Measurements from ENCODE around the gene MPHOSPH8.
"Not testable (repeated sequence)": the region's sequence is repeated elsewhere in the genome, so short reads cannot be mapped to it uniquely, and the experiment has no call there.

MPHOSPH8 gene

DNA sequence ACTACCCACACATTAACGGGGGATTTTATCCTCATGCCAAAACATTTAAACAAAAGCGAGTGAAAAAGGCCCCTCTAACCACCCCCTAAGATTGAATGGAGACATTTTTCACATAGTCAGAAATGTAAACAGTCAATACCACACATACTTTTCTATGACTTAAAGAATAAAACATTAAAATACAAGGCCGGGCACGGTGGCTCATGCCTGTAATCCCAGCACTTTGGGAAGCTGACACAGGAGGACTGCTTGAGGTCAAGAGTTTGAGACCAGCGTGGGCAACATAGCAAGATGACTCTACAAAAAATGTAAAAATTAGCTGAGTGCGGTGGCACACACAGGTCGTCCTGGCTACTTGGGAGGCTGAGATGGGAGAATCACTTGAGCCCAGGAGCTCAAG is 47.3 kb downstream of the MPHOSPH8 start:
- peaks cover 6% of the 10 kb centered on the region for H3K36me3 ChIP-seq (ENCODE audit: control insufficient read depth, insufficient read depth, low read length)
- H3K27ac ChIP-seq (ENCODE audit: insufficient read depth, low read depth, low read length, poor library complexity, severe bottlenecking) = no peak overlapping the region
- WGBS, 2 experiments = 91 to 94% methylated on average over 7 of the region's 7 CpGs
- no peaks in the 10 kb centered on the region for H3K9me3 ChIP-seq (ENCODE audit: control insufficient read depth, low read length)
- no peak overlapping the region for H3K4me3 ChIP-seq (ENCODE audit: insufficient read depth, low read depth, low read length)
- no peaks in the 10 kb centered on the region for H3K27me3 ChIP-seq (ENCODE audit: control insufficient read depth, insufficient read depth, low read length, poor library complexity, severe bottlenecking)
- H3K4me1 ChIP-seq (ENCODE audit: control insufficient read depth, insufficient read depth, low read length) = no peaks in the 10 kb centered on the region

DNA sequence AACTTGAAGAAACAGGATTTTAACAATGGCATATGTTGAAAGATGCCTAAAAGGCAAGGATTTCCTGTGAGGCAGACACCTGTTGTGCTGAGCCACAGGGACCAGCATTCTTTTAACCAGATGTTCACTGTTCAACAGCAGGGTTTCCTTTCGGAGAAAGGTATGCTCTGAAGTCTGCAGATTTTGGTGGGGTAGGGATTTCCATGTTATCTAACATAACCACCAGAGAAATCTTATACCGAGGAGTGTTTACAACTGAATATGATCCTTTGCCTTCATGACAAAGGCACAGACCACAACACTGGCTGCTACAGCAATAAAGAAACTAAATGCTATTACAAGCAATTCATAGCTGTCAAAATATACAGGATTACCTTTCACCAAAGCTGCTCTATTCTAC is 48.1 kb downstream of the MPHOSPH8 start:
- H3K36me3 ChIP-seq (ENCODE audit: control insufficient read depth, insufficient read depth, low read length) = peaks cover 6% of the 10 kb centered on the region
- no peaks in the 10 kb centered on the region for H3K9me3 ChIP-seq (ENCODE audit: control insufficient read depth, low read length)
- H3K27me3 ChIP-seq (ENCODE audit: control insufficient read depth, insufficient read depth, low read length, poor library complexity, severe bottlenecking) = no peaks in the 10 kb centered on the region
- H3K27ac ChIP-seq (ENCODE audit: insufficient read depth, low read depth, low read length, poor library complexity, severe bottlenecking) = no peak overlapping the region
- 37 to 67% methylated on average over 1 to 2 of the region's 2 CpGs for WGBS, 2 experiments
- no peaks in the 10 kb centered on the region for H3K4me1 ChIP-seq (ENCODE audit: control insufficient read depth, insufficient read depth, low read length)
- no peak overlapping the region for H3K4me3 ChIP-seq (ENCODE audit: insufficient read depth, low read depth, low read length)

GRCh38 chr13:19685034-19685433 is 51.6 kb downstream of the MPHOSPH8 start:
- Histone ChIP-seq H3K27me3 (ENCODE audit: control insufficient read depth, insufficient read depth, low read length, poor library complexity, severe bottlenecking) (no peaks in the 10 kb centered on the region), H3K4me1 (ENCODE audit: control insufficient read depth, insufficient read depth, low read length) (no peaks in the 10 kb centered on the region), H3K27ac (ENCODE audit: insufficient read depth, low read depth, low read length, poor library complexity, severe bottlenecking) (no peak overlapping the region), H3K9me3 (ENCODE audit: control insufficient read depth, low read length) (no peaks in the 10 kb centered on the region), H3K4me3 (ENCODE audit: insufficient read depth, low read depth, low read length) (no peak overlapping the region), H3K36me3 (ENCODE audit: control insufficient read depth, insufficient read depth, low read length) (no peaks in the 10 kb centered on the region)
- 92 to 94% methylated on average over 4 of the region's 5 CpGs for WGBS, 2 experiments

GRCh38 chr13:19685437-19685836 is 52.0 kb downstream of the MPHOSPH8 start:
- no peak overlapping the region for H3K27ac ChIP-seq (ENCODE audit: insufficient read depth, low read depth, low read length, poor library complexity, severe bottlenecking)
- H3K9me3 ChIP-seq (ENCODE audit: control insufficient read depth, low read length) = no peaks in the 10 kb centered on the region
- no peak overlapping the region for H3K4me3 ChIP-seq (ENCODE audit: insufficient read depth, low read depth, low read length)

DNA sequence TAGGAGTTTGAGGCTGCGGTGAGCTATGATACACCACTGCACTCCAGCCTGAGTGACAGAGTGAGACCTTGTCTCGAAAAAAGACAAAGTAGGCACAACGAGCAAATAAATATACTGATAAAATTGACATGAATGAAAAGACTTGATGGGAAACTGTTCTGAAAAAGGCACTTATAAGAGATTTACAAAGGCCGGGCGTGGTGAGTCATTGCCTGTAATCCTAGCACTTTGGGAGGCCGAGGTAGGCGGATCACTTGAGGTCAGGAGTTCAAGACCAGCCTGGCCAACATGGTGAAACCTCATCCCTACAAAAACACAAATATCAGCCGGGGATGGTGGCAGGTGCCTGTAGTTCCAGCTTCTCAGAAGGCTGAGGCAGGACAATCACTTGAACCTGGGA is 58.0 kb downstream of the MPHOSPH8 start:
- not testable (repeated sequence) for H3K4me1 ChIP-seq (ENCODE audit: control insufficient read depth, insufficient read depth, low read length); H3K4me3 ChIP-seq (ENCODE audit: insufficient read depth, low read depth, low read length); H3K27ac ChIP-seq (ENCODE audit: insufficient read depth, low read depth, low read length, poor library complexity, severe bottlenecking); H3K9me3 ChIP-seq (ENCODE audit: control insufficient read depth, low read length); H3K36me3 ChIP-seq (ENCODE audit: control insufficient read depth, insufficient read depth, low read length); H3K27me3 ChIP-seq (ENCODE audit: control insufficient read depth, insufficient read depth, low read length, poor library complexity, severe bottlenecking)
- WGBS, 2 experiments = 91% methylated on average over 8 of the region's 8 CpGs

More at GRCh38 chr13:19685437-19685836, 52.0 kb downstream of the MPHOSPH8 start:
- Histone ChIP-seq H3K4me1 (ENCODE audit: control insufficient read depth, insufficient read depth, low read length) (no peaks in the 10 kb centered on the region), H3K27me3 (ENCODE audit: control insufficient read depth, insufficient read depth, low read length, poor library complexity, severe bottlenecking) (no peaks in the 10 kb centered on the region), H3K36me3 (ENCODE audit: control insufficient read depth, insufficient read depth, low read length) (no peaks in the 10 kb centered on the region)

- no peaks in the 10 kb centered on the region for H3K36me3 ChIP-seq (ENCODE audit: control insufficient read depth, insufficient read depth, low read length)
- H3K27me3 ChIP-seq (ENCODE audit: control insufficient read depth, insufficient read depth, low read length, poor library complexity, severe bottlenecking) = no peaks in the 10 kb centered on the region
- WGBS, 2 experiments = 57 to 80% methylated on average over 1 of the region's 1 CpG
- H3K4me3 ChIP-seq (ENCODE audit: insufficient read depth, low read depth, low read length) = no peak overlapping the region
- no peak overlapping the region for H3K27ac ChIP-seq (ENCODE audit: insufficient read depth, low read depth, low read length, poor library complexity, severe bottlenecking)
- H3K4me1 ChIP-seq (ENCODE audit: control insufficient read depth, insufficient read depth, low read length) = no peaks in the 10 kb centered on the region
- no peaks in the 10 kb centered on the region for H3K9me3 ChIP-seq (ENCODE audit: control insufficient read depth, low read length)
Measured at GRCh38 chr13:19695428-19695827, 62.0 kb downstream of the MPHOSPH8 start.

GRCh38 chr13:19695829-19696228 is 62.4 kb downstream of the MPHOSPH8 start:
- Histone ChIP-seq H3K4me3 (ENCODE audit: insufficient read depth, low read depth, low read length) (no peak overlapping the region), H3K27me3 (ENCODE audit: control insufficient read depth, insufficient read depth, low read length, poor library complexity, severe bottlenecking) (no peaks in the 10 kb centered on the region), H3K27ac (ENCODE audit: insufficient read depth, low read depth, low read length, poor library complexity, severe bottlenecking) (no peak overlapping the region), H3K36me3 (ENCODE audit: control insufficient read depth, insufficient read depth, low read length) (no peaks in the 10 kb centered on the region), H3K9me3 (ENCODE audit: control insufficient read depth, low read length) (no peaks in the 10 kb centered on the region), H3K4me1 (ENCODE audit: control insufficient read depth, insufficient read depth, low read length) (no peaks in the 10 kb centered on the region)
- 37 to 46% methylated on average over 3 of the region's 3 CpGs for WGBS, 2 experiments

DNA sequence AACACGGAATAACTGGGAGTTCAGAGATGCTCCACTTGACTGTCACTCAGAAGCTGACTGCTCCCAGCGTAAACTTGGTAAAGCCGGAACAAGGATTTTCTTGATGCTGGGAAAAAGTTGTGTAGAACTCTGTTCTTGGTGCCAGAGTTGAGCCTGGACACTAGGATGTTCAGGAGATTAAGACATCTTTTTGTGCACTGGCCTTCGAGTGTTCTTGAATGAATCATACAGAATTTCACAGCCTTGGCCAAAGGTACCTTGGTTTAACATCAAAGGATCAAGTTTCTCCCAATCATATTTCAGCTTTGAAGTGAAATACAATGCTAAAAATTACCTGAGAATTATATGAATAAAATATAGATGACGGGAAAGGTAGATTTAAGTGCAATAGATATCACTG is 67.5 kb downstream of the MPHOSPH8 start:
- 65 to 74% methylated on average over 1 to 2 of the region's 5 CpGs for WGBS, 2 experiments
- H3K27me3 ChIP-seq (ENCODE audit: control insufficient read depth, insufficient read depth, low read length, poor library complexity, severe bottlenecking); H3K36me3 ChIP-seq (ENCODE audit: control insufficient read depth, insufficient read depth, low read length); H3K4me3 ChIP-seq (ENCODE audit: insufficient read depth, low read depth, low read length); H3K27ac ChIP-seq (ENCODE audit: insufficient read depth, low read depth, low read length, poor library complexity, severe bottlenecking); H3K4me1 ChIP-seq (ENCODE audit: control insufficient read depth, insufficient read depth, low read length); H3K9me3 ChIP-seq (ENCODE audit: control insufficient read depth, low read length): not testable (repeated sequence)

DNA sequence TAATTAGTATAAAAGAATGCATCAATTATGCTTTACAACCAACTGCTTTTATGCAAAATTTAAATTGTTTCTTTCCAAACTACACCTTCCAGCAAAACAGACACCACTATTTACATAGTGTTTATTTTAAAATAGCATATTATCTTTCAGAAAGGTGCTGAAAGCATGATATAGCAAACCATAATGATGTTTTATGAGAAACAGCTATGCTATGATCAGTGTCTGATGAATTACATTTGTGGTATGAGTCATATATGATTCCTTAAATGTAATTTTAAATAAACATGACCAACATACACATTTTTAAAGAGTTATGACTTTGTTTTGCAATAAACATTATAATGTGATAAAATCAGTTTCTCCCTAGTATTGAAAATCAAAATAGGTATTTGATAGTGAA is 68.2 kb downstream of the MPHOSPH8 start:
- not testable (repeated sequence) for H3K4me1 ChIP-seq (ENCODE audit: control insufficient read depth, insufficient read depth, low read length); H3K36me3 ChIP-seq (ENCODE audit: control insufficient read depth, insufficient read depth, low read length); H3K4me3 ChIP-seq (ENCODE audit: insufficient read depth, low read depth, low read length); H3K9me3 ChIP-seq (ENCODE audit: control insufficient read depth, low read length); H3K27me3 ChIP-seq (ENCODE audit: control insufficient read depth, insufficient read depth, low read length, poor library complexity, severe bottlenecking); H3K27ac ChIP-seq (ENCODE audit: insufficient read depth, low read depth, low read length, poor library complexity, severe bottlenecking)

DNA sequence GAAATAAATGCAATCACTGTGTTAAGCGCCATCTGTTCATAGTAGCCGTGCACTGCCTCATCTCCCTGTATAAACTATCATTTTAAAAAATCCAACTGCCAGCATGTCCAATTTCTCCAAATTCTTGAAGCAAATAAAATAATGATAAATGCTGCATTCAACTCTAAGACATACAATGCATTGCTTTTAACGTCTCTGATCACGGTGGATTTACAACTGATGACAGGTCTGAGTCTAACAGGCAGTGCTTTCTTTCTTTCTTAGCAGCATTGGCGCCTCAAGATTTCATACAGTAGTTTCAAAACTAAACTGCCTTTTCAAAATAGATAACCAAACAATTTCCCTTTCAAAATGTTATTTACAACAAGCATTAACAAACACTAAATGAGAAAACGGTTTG is 70.8 kb downstream of the MPHOSPH8 start:
- not testable (repeated sequence) for H3K36me3 ChIP-seq (ENCODE audit: control insufficient read depth, insufficient read depth, low read length); H3K4me3 ChIP-seq (ENCODE audit: insufficient read depth, low read depth, low read length)
- 83 to 89% methylated on average over 5 to 6 of the region's 6 CpGs for WGBS, 2 experiments

DNA sequence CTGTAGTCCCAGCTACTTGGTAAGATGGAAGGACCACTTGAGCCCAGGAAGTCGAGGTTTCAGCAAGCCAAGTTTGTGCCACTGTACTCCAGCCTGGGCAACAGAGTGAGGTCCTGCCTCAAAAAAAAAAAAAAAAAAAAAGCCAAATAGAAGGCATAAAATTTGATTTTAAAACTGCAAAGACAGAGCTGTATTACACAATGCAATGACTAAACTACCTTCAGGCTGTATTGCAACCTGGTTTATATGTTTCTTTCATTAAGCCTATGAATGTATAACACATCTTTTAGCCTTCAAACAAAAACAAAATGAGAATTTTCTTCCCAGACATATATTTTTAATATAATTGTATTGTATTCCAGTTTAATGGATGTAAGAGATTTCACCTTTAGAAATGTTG is 75.6 kb downstream of the MPHOSPH8 start:
- H3K9me3 ChIP-seq (ENCODE audit: control insufficient read depth, low read length); H3K4me1 ChIP-seq (ENCODE audit: control insufficient read depth, insufficient read depth, low read length); H3K27me3 ChIP-seq (ENCODE audit: control insufficient read depth, insufficient read depth, low read length, poor library complexity, severe bottlenecking); H3K4me3 ChIP-seq (ENCODE audit: insufficient read depth, low read depth, low read length); H3K36me3 ChIP-seq (ENCODE audit: control insufficient read depth, insufficient read depth, low read length); H3K27ac ChIP-seq (ENCODE audit: insufficient read depth, low read depth, low read length, poor library complexity, severe bottlenecking): not testable (repeated sequence)
- 90 to 100% methylated on average over 1 of the region's 1 CpG for WGBS, 2 experiments

More for the DNA sequence above, 70.8 kb downstream of the MPHOSPH8 start:
- not testable (repeated sequence) for H3K27ac ChIP-seq (ENCODE audit: insufficient read depth, low read depth, low read length, poor library complexity, severe bottlenecking); H3K27me3 ChIP-seq (ENCODE audit: control insufficient read depth, insufficient read depth, low read length, poor library complexity, severe bottlenecking); H3K9me3 ChIP-seq (ENCODE audit: control insufficient read depth, low read length); H3K4me1 ChIP-seq (ENCODE audit: control insufficient read depth, insufficient read depth, low read length)

Measured in ectodermal cell (in vitro differentiated cells).